ENCODE data around the gene TNNC1. TPM values are rescaled to one million over a fixed set of nuclear protein-coding genes. Genes with fewer than 3 reads are reported as not detected.

The TNNC1 gene
- total and polyA plus RNA-seq, 10 of the 15 experiments (the other 5 are each of a cell fraction or from before 2014, with no cell fraction given), result 0.13 to 1.3 (median 0.53) TPM; not detected in 2

GRCh38 chr3:52415800-52416199, 38.0 kb downstream of the TNNC1 start:
- no peak overlapping the region for H3K27ac ChIP-seq (ENCODE audit: control insufficient read depth, insufficient read depth)
- no peak overlapping the region for H2AFZ ChIP-seq (ENCODE audit: control insufficient read depth, low read depth, low read length)
- no peak overlapping the region for H3K4me3 ChIP-seq
- no peaks in the 10 kb centered on the region for H3K36me3 ChIP-seq (ENCODE audit: control insufficient read depth in 2 of 2, insufficient read depth in 2 of 2, low read length in 1 of 2)
- WGBS (ENCODE audit: insufficient coverage, insufficient replicate concordance, low lambda C conversion rate, missing lambda C conversion rate), result 98% methylated on average over 3 of the region's 3 CpGs
- peaks cover 10% of the 10 kb centered on the region for H3K4me1 ChIP-seq (ENCODE audit: control insufficient read depth, insufficient read depth, low read length)
- no TSS peak for BruUV-seq (replicated peaks)
- no peak for DNase-seq (ENCODE audit: low read depth, low spot score)
- CTCF ChIA-PET, result interaction anchor here (0.5 to 1.6 kb wide), 4 partner anchors 12 to 1047 kb away, joined by 3 to 7 read pairs (median 4); no protein-coding TSS in a partner anchor
- no peaks in the 10 kb centered on the region for H3K27me3 ChIP-seq (replicated peaks in 1 of 2; ENCODE audit: control insufficient read depth in 2 of 2, insufficient read depth in 2 of 2, low read length in 1 of 2)
- in situ Hi-C loops (cut with MboI) (no loop called here), intact Hi-C loops (cut with micrococcal nuclease; ENCODE audit: unreplicated experiment) (no loop called here)
- H3K4me2 ChIP-seq (ENCODE audit: control insufficient read depth, insufficient read depth), result no peak overlapping the region
- no peak for ATAC-seq
- H3K79me2 ChIP-seq (ENCODE audit: control insufficient read depth, insufficient read depth, low read length), result peaks cover 6% of the 10 kb centered on the region
- FAIRE-seq, result no peak
- H3K9me3 ChIP-seq (replicated peaks; ENCODE audit: control insufficient read depth, insufficient read depth, low read length), result no peaks in the 10 kb centered on the region
- no peak overlapping the region for H3K9ac ChIP-seq (ENCODE audit: control insufficient read depth, insufficient read depth, low read length)
- H4K20me1 ChIP-seq (ENCODE audit: control insufficient read depth, insufficient read depth), result no peaks in the 10 kb centered on the region
- SMC1A ChIA-PET (ENCODE audit: uncharacterized antibody, unreplicated experiment), result no interaction called here
- RAD21 ChIA-PET (ENCODE audit: unreplicated experiment), result interaction anchor here (4.8 kb wide), 1 partner anchor 32 kb away, joined by 63 read pairs; the partner anchor contains the start of gene SEMA3G
- TF ChIP-seq KDM1A (IDR thresholded peaks at IDR 0.05; ENCODE audit: borderline replicate concordance) (no peak), HDAC2 (IDR thresholded peaks at IDR 0.05) (no peak), MXI1 (IDR thresholded peaks at IDR 0.05; ENCODE audit: low read depth, low read length) (no peak), CEBPZ (IDR thresholded peaks at IDR 0.05; ENCODE audit: low read depth, low read length) (no peak), CHD4 (IDR thresholded peaks at IDR 0.05) (no peak), POU2F2 (IDR thresholded peaks at IDR 0.05; ENCODE audit: borderline replicate concordance, low read depth, low read length) (no peak), FOXM1 (IDR thresholded peaks at IDR 0.05; ENCODE audit: low read depth, low read length) (no peak), RBBP5 (conservative IDR thresholded peaks at IDR 0.05) (no peak), WRNIP1 (IDR thresholded peaks at IDR 0.05; ENCODE audit: borderline replicate concordance, low read depth, low read length) (no peak), KAT2A (conservative IDR thresholded peaks at IDR 0.05; ENCODE audit: control insufficient read depth, low read depth, low read length) (no peak), HCFC1 (IDR thresholded peaks at IDR 0.05; ENCODE audit: low read length) (no peak)
- POLR2A ChIA-PET, result interaction anchor here (0.6 to 0.7 kb wide), 2 partner anchors 40 to 107 kb away, joined by 3 to 4 read pairs; no protein-coding TSS in a partner anchor
